NB4 (cell line): Measurements from ENCODE around the gene C1orf210.

Experiments
- MYC ChIP-seq: IDR thresholded peaks from 2 replicates; pipeline ENCODE4 v1.6.1; 2011; ENCODE audit warnings: low read depth, low read length
- POLR2A ChIP-seq: IDR thresholded peaks from 2 replicates; pipeline ENCODE4 v1.6.1; 2011; ENCODE audit warnings: mild to moderate bottlenecking; ENCODE audit not compliant: insufficient read length; ENCODE audit errors: extremely low read depth
- TF ChIP-seq, protein P1 (sequence below): IDR thresholded peaks from one replicate; pipeline ENCODE4 v1.5.1; 2012; ENCODE audit warnings: low read depth, low read length
- TF ChIP-seq, protein P2 (sequence below): IDR thresholded peaks from 2 replicates; pipeline ENCODE4 v1.6.1; 2011; ENCODE audit warnings: low read depth, low read length

DNA sequence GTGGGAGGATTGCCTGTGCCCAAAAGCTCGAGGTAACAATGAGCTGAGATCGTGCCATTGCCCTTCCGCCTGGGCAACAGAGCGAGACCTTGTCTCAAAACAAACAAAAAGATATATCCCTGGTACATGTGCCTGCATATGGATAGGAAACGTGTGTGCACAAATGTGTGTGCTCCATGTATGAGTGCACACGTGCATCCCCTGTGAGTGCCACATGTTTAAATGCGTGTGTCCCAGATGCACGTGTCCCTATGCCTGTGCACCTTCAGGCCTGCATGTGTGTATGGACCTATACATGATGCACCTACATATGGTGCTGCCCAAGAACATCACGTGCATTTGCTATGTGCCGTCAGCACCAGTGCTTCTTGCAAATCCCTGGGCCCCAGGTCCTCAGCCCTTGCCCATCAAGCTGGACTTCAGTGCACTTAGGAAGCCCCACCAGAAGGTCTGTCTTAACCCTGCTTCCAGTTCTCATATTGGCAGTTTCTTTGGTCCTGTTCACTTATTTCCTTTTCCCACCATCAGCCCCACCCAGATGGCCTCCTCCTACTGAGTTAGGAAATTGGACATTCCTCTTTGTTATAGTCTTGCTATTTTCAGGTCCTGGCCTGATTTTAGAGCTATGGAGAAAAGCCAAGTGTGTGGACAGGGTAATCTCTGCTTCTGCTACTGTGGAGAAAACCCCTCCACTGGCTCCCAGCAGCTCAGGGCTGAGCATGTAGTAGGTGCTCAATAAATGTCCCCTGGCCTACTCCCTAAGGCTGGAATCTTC is 30.8 kb upstream of the C1orf210 start:
- TF ChIP-seq, protein P1, sequence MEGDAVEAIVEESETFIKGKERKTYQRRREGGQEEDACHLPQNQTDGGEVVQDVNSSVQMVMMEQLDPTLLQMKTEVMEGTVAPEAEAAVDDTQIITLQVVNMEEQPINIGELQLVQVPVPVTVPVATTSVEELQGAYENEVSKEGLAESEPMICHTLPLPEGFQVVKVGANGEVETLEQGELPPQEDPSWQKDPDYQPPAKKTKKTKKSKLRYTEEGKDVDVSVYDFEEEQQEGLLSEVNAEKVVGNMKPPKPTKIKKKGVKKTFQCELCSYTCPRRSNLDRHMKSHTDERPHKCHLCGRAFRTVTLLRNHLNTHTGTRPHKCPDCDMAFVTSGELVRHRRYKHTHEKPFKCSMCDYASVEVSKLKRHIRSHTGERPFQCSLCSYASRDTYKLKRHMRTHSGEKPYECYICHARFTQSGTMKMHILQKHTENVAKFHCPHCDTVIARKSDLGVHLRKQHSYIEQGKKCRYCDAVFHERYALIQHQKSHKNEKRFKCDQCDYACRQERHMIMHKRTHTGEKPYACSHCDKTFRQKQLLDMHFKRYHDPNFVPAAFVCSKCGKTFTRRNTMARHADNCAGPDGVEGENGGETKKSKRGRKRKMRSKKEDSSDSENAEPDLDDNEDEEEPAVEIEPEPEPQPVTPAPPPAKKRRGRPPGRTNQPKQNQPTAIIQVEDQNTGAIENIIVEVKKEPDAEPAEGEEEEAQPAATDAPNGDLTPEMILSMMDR, result no peak
- TF ChIP-seq POLR2A (no peak), MYC (no peak)
- TF ChIP-seq, protein P2, sequence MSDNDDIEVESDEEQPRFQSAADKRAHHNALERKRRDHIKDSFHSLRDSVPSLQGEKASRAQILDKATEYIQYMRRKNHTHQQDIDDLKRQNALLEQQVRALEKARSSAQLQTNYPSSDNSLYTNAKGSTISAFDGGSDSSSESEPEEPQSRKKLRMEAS, result no peak
